Measurements from ENCODE around the gene ADAMTS9. TPM values are rescaled to one million over a fixed set of nuclear protein-coding genes. Genes with fewer than 3 reads are reported as not detected.
A peak's percentile ranks its signal among the peaks of the same experiment; 100 is the strongest.

Gene ADAMTS9
- total RNA-seq, 2 donors from 2014 or later, result 16.1 to 38.0 TPM

DNA sequence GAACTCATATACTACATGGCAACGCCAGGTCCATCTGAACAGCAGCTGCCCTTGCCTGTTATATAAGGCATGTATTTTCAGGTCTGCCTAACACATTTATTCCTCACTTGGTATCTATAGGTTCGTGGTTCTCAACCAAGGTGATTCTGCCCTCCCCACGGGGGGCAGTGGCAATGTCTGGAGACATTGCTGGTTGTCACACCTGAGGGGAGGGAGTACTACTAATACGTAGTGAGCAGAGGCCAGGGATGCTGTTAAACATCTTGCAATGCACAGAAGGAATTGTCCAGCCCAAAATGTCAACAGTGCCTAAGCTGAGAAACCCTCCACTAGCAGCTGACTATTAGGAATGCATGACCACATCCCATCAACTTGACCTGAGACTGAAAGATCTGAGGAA, 32.6 kb downstream of the ADAMTS9 start:
- Mint-ChIP-seq H3K36me3 (ENCODE audit: low read depth) (no peaks in the 10 kb centered on the region), H3K27me3 (ENCODE audit: insufficient read depth) (no peaks in the 10 kb centered on the region), H3K27ac (peak overlapping the region; percentile 81), H3K4me1 (peaks cover 71% of the 10 kb centered on the region), H3K9me3 (no peaks in the 10 kb centered on the region), H3K4me3 (no peak overlapping the region)
- peaks cover 26% of the 10 kb centered on the region for H3K36me3 ChIP-seq (ENCODE audit: control insufficient read depth, insufficient read depth, low read length)
- no peaks in the 10 kb centered on the region for H3K9me3 ChIP-seq (ENCODE audit: control insufficient read depth, low read length)
- H3K27ac ChIP-seq (ENCODE audit: low read depth, low read length), result no peak overlapping the region
- H3K9ac ChIP-seq (ENCODE audit: extremely low read depth, low read length, poor library complexity, severe bottlenecking), result peak overlapping the region; percentile 24
- H3K4me3 ChIP-seq (ENCODE audit: low read length), result no peak overlapping the region
- DNase-seq, result peak; percentile 50
- H3K27me3 ChIP-seq (ENCODE audit: control insufficient read depth, insufficient read depth, low read length, poor library complexity, severe bottlenecking), result no peaks in the 10 kb centered on the region
- WGBS, 2 experiments (ENCODE audit: insufficient coverage in 1 of 2, insufficient read length in 1 of 2), result 85 to 100% methylated on average over 1 to 4 of the region's 4 CpGs
- H3K4me1 ChIP-seq (ENCODE audit: control insufficient read depth, insufficient read depth, low read length), result peaks cover 37% of the 10 kb centered on the region
- TF ChIP-seq CTCF (conservative IDR thresholded peaks at IDR 0.05), result no peak

DNA sequence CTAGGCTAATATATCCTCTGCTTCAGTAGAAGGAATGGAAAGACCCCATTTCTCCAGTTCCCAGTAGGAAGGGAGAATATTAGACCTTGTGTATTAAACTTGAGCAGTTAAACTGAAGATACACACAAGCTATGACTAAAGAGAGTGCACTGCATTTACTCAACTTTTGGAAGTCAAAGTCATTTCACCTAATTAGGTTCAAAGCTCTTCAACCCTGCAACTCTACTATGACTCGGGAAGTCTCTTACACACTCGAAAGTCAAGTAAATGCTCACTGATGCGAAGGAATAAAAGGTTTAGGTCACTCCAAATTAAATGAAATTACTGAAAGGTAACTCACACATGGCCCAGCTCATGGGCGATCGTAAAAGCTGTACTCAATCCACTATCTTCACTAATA, 33.8 kb downstream of the ADAMTS9 start:
- Histone ChIP-seq H3K9me3 (ENCODE audit: control insufficient read depth, low read length) (peaks cover 5% of the 10 kb centered on the region), H3K27ac (ENCODE audit: low read depth, low read length) (no peak overlapping the region), H3K27me3 (ENCODE audit: control insufficient read depth, insufficient read depth, low read length, poor library complexity, severe bottlenecking) (no peaks in the 10 kb centered on the region), H3K36me3 (ENCODE audit: control insufficient read depth, insufficient read depth, low read length) (peaks cover 33% of the 10 kb centered on the region), H3K9ac (ENCODE audit: extremely low read depth, low read length, poor library complexity, severe bottlenecking) (peak overlapping the region; percentile 48), H3K4me3 (ENCODE audit: low read length) (no peak overlapping the region), H3K4me1 (ENCODE audit: control insufficient read depth, insufficient read depth, low read length) (peaks cover 34% of the 10 kb centered on the region)
- H3K4me3 Mint-ChIP-seq, result no peak overlapping the region
- peaks cover 7% of the 10 kb centered on the region for H3K36me3 Mint-ChIP-seq (ENCODE audit: low read depth)
- peaks cover 73% of the 10 kb centered on the region for H3K4me1 Mint-ChIP-seq
- no peak for TF ChIP-seq CTCF (conservative IDR thresholded peaks at IDR 0.05)
- H3K27ac Mint-ChIP-seq, result peak overlapping the region; percentile 95
- peaks cover under 1% of the 10 kb centered on the region for H3K27me3 Mint-ChIP-seq (ENCODE audit: insufficient read depth)
- no peak for DNase-seq
- WGBS, 2 experiments (ENCODE audit: insufficient coverage in 1 of 2, insufficient read length in 1 of 2), result 87 to 96% methylated on average over 5 of the region's 5 CpGs
- H3K9me3 Mint-ChIP-seq, result no peaks in the 10 kb centered on the region

GRCh38 chr3:64653101-64653500, 34.7 kb downstream of the ADAMTS9 start:
- TF ChIP-seq CTCF (conservative IDR thresholded peaks at IDR 0.05), result no peak
- Mint-ChIP-seq H3K4me1 (peaks cover 70% of the 10 kb centered on the region), H3K4me3 (no peak overlapping the region), H3K27ac (no peak overlapping the region), H3K9me3 (no peaks in the 10 kb centered on the region), H3K27me3 (ENCODE audit: insufficient read depth) (peaks cover 6% of the 10 kb centered on the region), H3K36me3 (ENCODE audit: low read depth) (peaks cover 11% of the 10 kb centered on the region)
- Histone ChIP-seq H3K9me3 (ENCODE audit: control insufficient read depth, low read length) (peaks cover 9% of the 10 kb centered on the region), H3K9ac (ENCODE audit: extremely low read depth, low read length, poor library complexity, severe bottlenecking) (no peak overlapping the region), H3K4me3 (ENCODE audit: low read length) (no peak overlapping the region), H3K36me3 (ENCODE audit: control insufficient read depth, insufficient read depth, low read length) (peaks cover 36% of the 10 kb centered on the region), H3K4me1 (ENCODE audit: control insufficient read depth, insufficient read depth, low read length) (peaks cover 28% of the 10 kb centered on the region), H3K27me3 (ENCODE audit: control insufficient read depth, insufficient read depth, low read length, poor library complexity, severe bottlenecking) (no peaks in the 10 kb centered on the region), H3K27ac (ENCODE audit: low read depth, low read length) (no peak overlapping the region)
- WGBS, 2 experiments (ENCODE audit: insufficient coverage in 1 of 2, insufficient read length in 1 of 2), result 89 to 95% methylated on average over 3 of the region's 3 CpGs
- no peak for DNase-seq

Data from endodermal cell (in vitro differentiated cells).